K562 (cell line): ENCODE results near the gene UNC79. TPM values are rescaled to one million over a fixed set of nuclear protein-coding genes. Genes with fewer than 3 reads are reported as not detected.

ENCODE experiments used
- ATAC-seq: fragments of 200-7000 bp; cut with Tn5 transposase; 3 replicates; pipeline ENCODE4 v1.9.1; 2020; ENCODE audit warnings: moderate library complexity
- BruUV-seq: library from RNA; stranded (reverse); fragments of 400-500 nt; replicated peaks from 2 replicates; lab custom pipeline; 2021; lab: Mats Ljungman, UMichigan
- CTCF ChIA-PET: fragments of 300-600 bp; formaldehyde crosslinking; extraction: SDS; loops from one replicate; lab custom pipeline; 2021; ENCODE audit warnings: low intra/inter-chr PET ratio; lab: Yijun Ruan, JAX
- POLR2A ChIA-PET: fragments of 300-600, 350-650 bp; sonication (Branson Sonifier 250); formaldehyde crosslinking; extraction: SDS; loops from one replicate; lab custom pipeline; 2021; ENCODE audit warnings: antibody characterized with exemption, inconsistent platforms; lab: Yijun Ruan, JAX
- DNase-seq, 4 experiments: peaks; one replicate each; pipeline versions ENCODE4 v3.0.0 to v3.0.0-alpha.2; 2011 to 2018; ENCODE audit warnings: low spot score in 3 of 4, mixed read lengths in 3 of 4; ENCODE audit errors: extremely low read depth in 1 of 4
- FAIRE-seq: peaks from 2 replicates; lab custom pipeline; 2011; peaks lifted over from hg19 to GRCh38; lab: Jason Lieb, UNC
- H2AFZ ChIP-seq: 2 replicates; pipeline ENCODE4 v1.6.0; 2011; ENCODE audit warnings: low read depth, low read length, control low read depth, inconsistent platforms
- H3K27ac ChIP-seq: fragments of 200-600 bp; 3 replicates; pipeline ENCODE4 v1.8.0; 2011; ENCODE audit warnings: low read depth, mild to moderate bottlenecking, control low read depth, inconsistent platforms, low read length, moderate library complexity, mixed read lengths; ENCODE audit errors: extremely low read depth
- H3K27me3 ChIP-seq, 2 experiments: fragments of 300-600 bp in 1 of 2; 2 replicates in 1 of 2; 3 replicates in 1 of 2; pipeline versions ENCODE4 v1.6.0 to v1.8.0; 2011; ENCODE audit warnings: inconsistent platforms in 2 of 2, low read length in 2 of 2, mild to moderate bottlenecking in 1 of 2, mixed read lengths in 1 of 2, moderate library complexity in 1 of 2; ENCODE audit not compliant: control insufficient read depth in 2 of 2, insufficient read depth in 2 of 2
- H3K36me3 ChIP-seq: fragments of 300-600 bp; 3 replicates; pipeline ENCODE4 v1.8.0; 2011; ENCODE audit warnings: mild to moderate bottlenecking, low read length, inconsistent platforms; ENCODE audit not compliant: control insufficient read depth, insufficient read depth
- H3K4me1 ChIP-seq, 2 experiments: fragments of 200-600 bp in 1 of 2; replicated peaks in 1 of 2; 2 replicates in 1 of 2; 3 replicates in 1 of 2; pipeline versions ENCODE4 v1.5.1 to v1.8.0; 2011; ENCODE audit warnings: inconsistent platforms in 2 of 2, low read length in 2 of 2, mild to moderate bottlenecking in 1 of 2, mixed read lengths in 1 of 2, moderate library complexity in 1 of 2; ENCODE audit not compliant: control insufficient read depth in 2 of 2, insufficient read depth in 2 of 2
- H3K4me2 ChIP-seq: 2 replicates; pipeline ENCODE4 v1.6.1; 2011; ENCODE audit warnings: low read length, control low read depth, inconsistent platforms, mixed read lengths; ENCODE audit not compliant: insufficient read depth
- H3K4me3 ChIP-seq: fragments of 200-600 bp; sonication (generic), shearing (Covaris generic); 2 replicates; pipeline ENCODE4 v1.5.1; 2016; ENCODE audit warnings: control low read depth, inconsistent platforms
- H3K79me2 ChIP-seq: fragments of 200-600 bp; 3 replicates; pipeline ENCODE4 v1.8.0; 2011; ENCODE audit warnings: low read length, inconsistent platforms; ENCODE audit not compliant: control insufficient read depth, insufficient read depth
- H3K9ac ChIP-seq, 2 experiments: 2 replicates each; pipeline versions ENCODE4 v1.6.0 to v1.6.1; 2011; ENCODE audit warnings: low read depth in 2 of 2, low read length in 2 of 2, control low read depth in 1 of 2, inconsistent platforms in 1 of 2, mild to moderate bottlenecking in 1 of 2, mixed read lengths in 1 of 2; ENCODE audit not compliant: insufficient read depth in 1 of 2
- H3K9me1 ChIP-seq: one replicate; pipeline ENCODE4 v1.6.0; 2011; ENCODE audit warnings: inconsistent platforms, mild to moderate bottlenecking, low read length, moderate library complexity; ENCODE audit not compliant: control insufficient read depth, insufficient read depth
- H3K9me3 ChIP-seq: replicated peaks from 2 replicates; pipeline ENCODE4 v1.5.1; 2011; ENCODE audit warnings: low read depth, low read length, inconsistent platforms; ENCODE audit not compliant: control insufficient read depth, insufficient read depth
- H4K20me1 ChIP-seq: replicated peaks from 2 replicates; pipeline ENCODE4 v1.6.1; 2011; ENCODE audit warnings: low read length, inconsistent platforms, mixed read lengths; ENCODE audit not compliant: control insufficient read depth, insufficient read depth
- ARNT ChIP-seq, 2 experiments: fragments of 450-650 bp; IDR thresholded peaks; 2 replicates each; pipeline ENCODE4 v1.6.1; 2016; ENCODE audit warnings: mild to moderate bottlenecking in 1 of 2
- BRCA1 ChIP-seq, 2 experiments: fragments of 450-650 bp in 1 of 2; sonication (generic) in 1 of 2; formaldehyde crosslinking in 1 of 2; IDR thresholded peaks; 2 replicates each; pipeline versions ENCODE4 v1.5.0 to v1.6.1; 2017 to 2020; ENCODE audit warnings: mild to moderate bottlenecking in 1 of 2, missing genetic modification reagents in 1 of 2
- FOS ChIP-seq: IDR thresholded peaks from 3 replicates; pipeline ENCODE4 v1.6.1; 2011; ENCODE audit not compliant: insufficient read length; ENCODE audit errors: extremely low read depth
- FOXM1 ChIP-seq, 2 experiments: fragments of 450-650 bp in 1 of 2; sonication (generic) in 1 of 2; formaldehyde crosslinking in 1 of 2; IDR thresholded peaks; 2 replicates each; pipeline versions ENCODE4 v1.6.1 to v1.9.0; 2017 to 2022; ENCODE audit warnings: low read depth in 2 of 2, mild to moderate bottlenecking in 2 of 2, missing genetic modification reagents in 1 of 2, moderate library complexity in 1 of 2
- HCFC1 ChIP-seq: IDR thresholded peaks from 2 replicates; pipeline ENCODE4 v1.6.1; 2012; ENCODE audit warnings: low read depth, low read length, improper control_type of control experiment
- MIER1 ChIP-seq: fragments of 450-650 bp; IDR thresholded peaks from 2 replicates; pipeline ENCODE4 v1.6.1; 2016; ENCODE audit warnings: antibody characterized with exemption, mild to moderate bottlenecking, low read depth
- NCOA6 ChIP-seq: fragments of 450-650 bp; IDR thresholded peaks from 2 replicates; pipeline ENCODE4 v1.6.1; 2017; ENCODE audit warnings: mild to moderate bottlenecking
- PTTG1 ChIP-seq: fragments of 450-650 bp; IDR thresholded peaks from 2 replicates; pipeline ENCODE4 v1.6.1; 2016; ENCODE audit warnings: low read depth, mild to moderate bottlenecking, missing genetic modification characterization, missing compliant biosample characterization
- RBBP5 ChIP-seq: fragments of 200-600 bp; sonication (generic); IDR thresholded peaks from 2 replicates; pipeline ENCODE4 v1.6.1; 2012; ENCODE audit warnings: borderline replicate concordance, mild to moderate bottlenecking, low read length, control low read depth, inconsistent platforms; ENCODE audit not compliant: insufficient read depth, poor library complexity, severe bottlenecking
- SETDB1 ChIP-seq: IDR thresholded peaks from one replicate; pipeline ENCODE4 v1.6.1; 2012; ENCODE audit warnings: low read length, control low read depth, inconsistent platforms
- TAF15 ChIP-seq: fragments of 200-400 bp; formaldehyde crosslinking; IDR thresholded peaks from 2 replicates; pipeline ENCODE4 v1.6.1; 2017; ENCODE audit warnings: mild to moderate bottlenecking, low read depth, low read length, moderate library complexity
- TAL1 ChIP-seq: fragments of 450-650 bp; IDR thresholded peaks from 2 replicates; pipeline ENCODE4 v1.6.1; 2016; ENCODE audit warnings: mild to moderate bottlenecking
- YY1 ChIP-seq, 3 experiments: IDR thresholded peaks; 2 replicates each; pipeline ENCODE4 v1.6.1; 2011; ENCODE audit warnings: low read length in 2 of 3, mild to moderate bottlenecking in 2 of 3, moderate library complexity in 2 of 3, borderline replicate concordance in 1 of 3, control low read depth in 1 of 3, low read depth in 1 of 3; ENCODE audit not compliant: insufficient read depth in 3 of 3, insufficient replicate concordance in 2 of 3, control insufficient read depth in 1 of 3, insufficient read length in 1 of 3; ENCODE audit errors: extremely low read depth in 1 of 3
- WGBS: fragments of 100-300 bp; shearing (Covaris generic); methylation state at CpG from one replicate; pipeline ENCODE4 v1.1.6; 2016; ENCODE audit warnings: low coverage, mixed read lengths; ENCODE audit not compliant: insufficient coverage; ENCODE audit errors: missing lambda C conversion rate; 5-methylcytosine and 5-hydroxymethylcytosine counted together
- in situ Hi-C: fragments of 300-500 bp; cut with MboI; formaldehyde crosslinking; loops from 4 replicates; pipeline ENCODE4 v1.15.0; 2018; ENCODE audit warnings: inconsistent platforms, mixed read lengths
- intact Hi-C: fragments of 100-400 bp; cut with micrococcal nuclease; formaldehyde crosslinking; loops from 2 replicates; pipeline ENCODE4 v1.14.2; 2022
- polyA plus RNA-seq, 8 experiments: library from polyadenylated mRNA; depleted of rRNA in 4 of 8; stranded (reverse) in 5 of 8; unstranded in 3 of 8; fragments of >200 nt; fragmentation: Nextera tagmentation in 2 of 8; fragmentation: Illumina TruSeq in 1 of 8; extraction: Ambion mirVana in 2 of 8; extraction: Trizol in 1 of 8; gene quantifications; 2 replicates each; pipeline versions ENCODE4 v1.2.1 to v1.2.3, GENCODE V29; 2011 to 2014; ENCODE audit warnings: inconsistent platforms in 1 of 8, missing spikeins in 1 of 8
- total RNA-seq, 7 experiments: library from RNA; depleted of rRNA in 6 of 7; stranded (reverse); fragments of >200 nt in 6 of 7; fragmentation: Illumina TruSeq in 2 of 7; extraction: Trizol in 2 of 7; gene quantifications; 2 replicates each; pipeline versions ENCODE4 v1.2.1 to v1.2.3, GENCODE V29; 2011 to 2021; ENCODE audit warnings: low replicate concordance in 1 of 7
- TF ChIP-seq, protein P1 (sequence below): fragments of 450-650 bp; formaldehyde crosslinking; IDR thresholded peaks from 2 replicates; pipeline ENCODE4 v1.4.0; 2020; ENCODE audit warnings: mild to moderate bottlenecking, moderate library complexity

Gene UNC79
- total and polyA plus RNA-seq, 9 of the 15 experiments (the other 6 are each of a cell fraction or from before 2014, with no cell fraction given), result under 0.01 to 0.04 (median 0.01) TPM; not detected in 6

DNA sequence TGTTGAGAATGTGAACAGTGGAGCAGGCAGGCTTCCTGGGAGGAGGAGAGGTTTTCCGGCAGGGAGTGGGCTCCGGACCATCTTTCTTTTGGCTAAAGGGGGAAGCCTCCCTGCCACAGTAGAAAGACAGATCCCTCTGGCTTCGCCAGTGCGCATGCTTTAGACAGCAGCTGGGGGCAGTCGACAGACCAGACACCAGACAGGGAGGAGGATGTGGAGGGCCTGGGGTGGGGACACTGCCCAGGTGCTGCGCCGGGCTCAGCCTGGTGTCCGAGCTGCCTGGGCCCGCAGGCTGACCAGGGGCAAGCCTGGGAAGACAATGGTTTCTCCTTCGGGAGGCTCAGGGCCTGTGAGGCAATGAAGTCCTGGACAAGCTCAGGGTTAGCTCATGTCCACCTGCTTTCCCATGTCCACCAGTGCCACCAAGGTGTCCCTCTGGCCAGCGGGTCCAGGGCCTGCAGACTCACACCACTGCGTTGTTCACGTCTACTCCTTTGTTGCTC is 290.3 kb downstream of the UNC79 start:
- Histone ChIP-seq H3K79me2 (no peaks in the 10 kb centered on the region), H3K4me1 (no peaks in the 10 kb centered on the region), H3K9me3 (no peaks in the 10 kb centered on the region), H3K27me3 (peaks cover 0 to 5% of the 10 kb centered on the region in 2 experiments; a peak in 3 of 5 replicates), H3K27ac (no peak overlapping the region), H3K36me3 (no peaks in the 10 kb centered on the region), H3K9me1 (no peaks in the 10 kb centered on the region)
- POLR2A ChIA-PET, result interaction anchor here (0.5 kb wide), 1 partner anchor 1058 kb away, joined by 3 read pairs; no protein-coding TSS in a partner anchor
- no TSS peak for BruUV-seq
- intact Hi-C loops (no loop called here), in situ Hi-C loops (no loop called here)
- no peak for DNase-seq
- no peak for ATAC-seq
- FAIRE-seq, result no peak
- CTCF ChIA-PET, result no interaction called here
- TF ChIP-seq PTTG1 (no peak), TAL1 (no peak), MIER1 (no peak), BRCA1 (IDR thresholded peaks at IDR 0.05) (no peak), BRCA1 (CRISPR knock-in tag; IDR thresholded peaks at IDR 0.05) (no peak), RBBP5 (no peak), TAF15 (no peak), FOS (no peak), SETDB1 (no peak), YY1 (IDR thresholded peaks at IDR 0.05; ENCODE audit: borderline replicate concordance in 1 of 3, control insufficient read depth in 1 of 3, extremely low read depth in 1 of 3, insufficient read depth in 3 of 3, insufficient read length in 1 of 3, insufficient replicate concordance in 2 of 3, low read depth in 1 of 3, low read length in 2 of 3) (no peak), NCOA6 (no peak), ARNT (IDR thresholded peaks at IDR 0.05) (no peak), HCFC1 (no peak), FOXM1 (IDR thresholded peaks at IDR 0.05; ENCODE audit: low read depth) (no peak), FOXM1 (CRISPR knock-in tag; IDR thresholded peaks at IDR 0.05; ENCODE audit: low read depth) (no peak)
- TF ChIP-seq, protein P1, sequence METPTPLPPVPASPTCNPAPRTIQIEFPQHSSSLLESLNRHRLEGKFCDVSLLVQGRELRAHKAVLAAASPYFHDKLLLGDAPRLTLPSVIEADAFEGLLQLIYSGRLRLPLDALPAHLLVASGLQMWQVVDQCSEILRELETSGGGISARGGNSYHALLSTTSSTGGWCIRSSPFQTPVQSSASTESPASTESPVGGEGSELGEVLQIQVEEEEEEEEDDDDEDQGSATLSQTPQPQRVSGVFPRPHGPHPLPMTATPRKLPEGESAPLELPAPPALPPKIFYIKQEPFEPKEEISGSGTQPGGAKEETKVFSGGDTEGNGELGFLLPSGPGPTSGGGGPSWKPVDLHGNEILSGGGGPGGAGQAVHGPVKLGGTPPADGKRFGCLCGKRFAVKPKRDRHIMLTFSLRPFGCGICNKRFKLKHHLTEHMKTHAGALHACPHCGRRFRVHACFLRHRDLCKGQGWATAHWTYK (CRISPR knock-in tag), result no peak
- TF ChIP-seq, all 486 proteins: peak for 0
- H3K4me2 ChIP-seq, result no peak overlapping the region
- H3K4me3 ChIP-seq, result no peak overlapping the region
- H3K9ac ChIP-seq, result no peak overlapping the region; a peak in 1 of 4 replicates
- no peaks in the 10 kb centered on the region for H4K20me1 ChIP-seq
- no peak overlapping the region for H2AFZ ChIP-seq
- 0% methylated on average over 6 of the region's 13 CpGs for WGBS
